ENCODE results near the gene R3HCC1L. TPM values are rescaled to one million over a fixed set of nuclear protein-coding genes. Genes with fewer than 3 reads are reported as not detected.

Gene R3HCC1L
- total and polyA plus RNA-seq, 10 of the 15 experiments (the other 5 are each of a cell fraction or from before 2014, with no cell fraction given): 11.3 to 20.3 (median 15.3) TPM

DNA sequence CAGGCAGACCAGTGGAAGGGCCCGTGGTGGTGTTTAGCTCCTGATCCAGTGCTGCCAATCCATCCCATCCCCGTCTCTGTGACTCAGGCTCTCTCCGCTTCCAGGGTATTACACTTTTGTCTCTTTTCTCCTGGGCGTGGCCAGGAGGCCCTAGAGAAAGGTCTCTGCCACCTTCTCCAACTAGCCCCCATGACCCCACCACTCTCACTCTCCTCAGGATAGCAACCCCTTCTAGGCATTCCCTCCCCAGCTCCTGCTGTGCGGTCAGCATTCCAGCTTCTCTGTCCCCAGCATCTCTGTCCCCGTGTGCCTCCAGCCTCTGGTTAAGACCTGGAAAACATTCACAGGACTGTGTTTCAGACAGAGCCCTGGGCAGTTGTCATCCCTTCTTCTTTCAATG is 36.2 kb upstream of the R3HCC1L start:
- ATAC-seq (no peak), FAIRE-seq (no peak)
- H3K27ac ChIP-seq (ENCODE audit: control insufficient read depth, insufficient read depth): no peak overlapping the region
- TF ChIP-seq FOXM1 (IDR thresholded peaks at IDR 0.05; ENCODE audit: low read depth, low read length): no peak
- no peak for TF ChIP-seq RAD51 (IDR thresholded peaks at IDR 0.05)
- TF ChIP-seq, protein P1, sequence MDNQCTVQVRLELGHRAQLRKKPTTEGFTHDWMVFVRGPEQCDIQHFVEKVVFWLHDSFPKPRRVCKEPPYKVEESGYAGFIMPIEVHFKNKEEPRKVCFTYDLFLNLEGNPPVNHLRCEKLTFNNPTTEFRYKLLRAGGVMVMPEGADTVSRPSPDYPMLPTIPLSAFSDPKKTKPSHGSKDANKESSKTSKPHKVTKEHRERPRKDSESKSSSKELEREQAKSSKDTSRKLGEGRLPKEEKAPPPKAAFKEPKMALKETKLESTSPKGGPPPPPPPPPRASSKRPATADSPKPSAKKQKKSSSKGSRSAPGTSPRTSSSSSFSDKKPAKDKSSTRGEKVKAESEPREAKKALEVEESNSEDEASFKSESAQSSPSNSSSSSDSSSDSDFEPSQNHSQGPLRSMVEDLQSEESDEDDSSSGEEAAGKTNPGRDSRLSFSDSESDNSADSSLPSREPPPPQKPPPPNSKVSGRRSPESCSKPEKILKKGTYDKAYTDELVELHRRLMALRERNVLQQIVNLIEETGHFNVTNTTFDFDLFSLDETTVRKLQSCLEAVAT (IDR thresholded peaks at IDR 0.05): no peak
- TF ChIP-seq KLF5 (IDR thresholded peaks at IDR 0.05; ENCODE audit: partially characterized antibody): no peak
- no peak for TF ChIP-seq RBBP5 (conservative IDR thresholded peaks at IDR 0.05)
- TF ChIP-seq BCL11A (IDR thresholded peaks at IDR 0.05; ENCODE audit: low read depth, low read length): no peak
- TF ChIP-seq SRF (IDR thresholded peaks at IDR 0.05; ENCODE audit: low read depth in 2 of 2, low read length in 2 of 2): no peak
- no peak for TF ChIP-seq IKZF2 (IDR thresholded peaks at IDR 0.05)
- TF ChIP-seq, protein P2, sequence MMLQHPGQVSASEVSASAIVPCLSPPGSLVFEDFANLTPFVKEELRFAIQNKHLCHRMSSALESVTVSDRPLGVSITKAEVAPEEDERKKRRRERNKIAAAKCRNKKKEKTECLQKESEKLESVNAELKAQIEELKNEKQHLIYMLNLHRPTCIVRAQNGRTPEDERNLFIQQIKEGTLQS (IDR thresholded peaks at IDR 0.05; ENCODE audit: borderline replicate concordance, extremely low read depth, low read depth, low read length): no peak
- TF ChIP-seq, protein P3, sequence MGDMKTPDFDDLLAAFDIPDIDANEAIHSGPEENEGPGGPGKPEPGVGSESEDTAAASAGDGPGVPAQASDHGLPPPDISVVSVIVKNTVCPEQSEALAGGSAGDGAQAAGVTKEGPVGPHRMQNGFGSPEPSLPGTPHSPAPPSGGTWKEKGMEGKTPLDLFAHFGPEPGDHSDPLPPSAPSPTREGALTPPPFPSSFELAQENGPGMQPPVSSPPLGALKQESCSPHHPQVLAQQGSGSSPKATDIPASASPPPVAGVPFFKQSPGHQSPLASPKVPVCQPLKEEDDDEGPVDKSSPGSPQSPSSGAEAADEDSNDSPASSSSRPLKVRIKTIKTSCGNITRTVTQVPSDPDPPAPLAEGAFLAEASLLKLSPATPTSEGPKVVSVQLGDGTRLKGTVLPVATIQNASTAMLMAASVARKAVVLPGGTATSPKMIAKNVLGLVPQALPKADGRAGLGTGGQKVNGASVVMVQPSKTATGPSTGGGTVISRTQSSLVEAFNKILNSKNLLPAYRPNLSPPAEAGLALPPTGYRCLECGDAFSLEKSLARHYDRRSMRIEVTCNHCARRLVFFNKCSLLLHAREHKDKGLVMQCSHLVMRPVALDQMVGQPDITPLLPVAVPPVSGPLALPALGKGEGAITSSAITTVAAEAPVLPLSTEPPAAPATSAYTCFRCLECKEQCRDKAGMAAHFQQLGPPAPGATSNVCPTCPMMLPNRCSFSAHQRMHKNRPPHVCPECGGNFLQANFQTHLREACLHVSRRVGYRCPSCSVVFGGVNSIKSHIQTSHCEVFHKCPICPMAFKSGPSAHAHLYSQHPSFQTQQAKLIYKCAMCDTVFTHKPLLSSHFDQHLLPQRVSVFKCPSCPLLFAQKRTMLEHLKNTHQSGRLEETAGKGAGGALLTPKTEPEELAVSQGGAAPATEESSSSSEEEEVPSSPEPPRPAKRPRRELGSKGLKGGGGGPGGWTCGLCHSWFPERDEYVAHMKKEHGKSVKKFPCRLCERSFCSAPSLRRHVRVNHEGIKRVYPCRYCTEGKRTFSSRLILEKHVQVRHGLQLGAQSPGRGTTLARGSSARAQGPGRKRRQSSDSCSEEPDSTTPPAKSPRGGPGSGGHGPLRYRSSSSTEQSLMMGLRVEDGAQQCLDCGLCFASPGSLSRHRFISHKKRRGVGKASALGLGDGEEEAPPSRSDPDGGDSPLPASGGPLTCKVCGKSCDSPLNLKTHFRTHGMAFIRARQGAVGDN (IDR thresholded peaks at IDR 0.05): no peak
- no peak for TF ChIP-seq NR2F1 (conservative IDR thresholded peaks at IDR 0.05)
- TF ChIP-seq, protein P4, sequence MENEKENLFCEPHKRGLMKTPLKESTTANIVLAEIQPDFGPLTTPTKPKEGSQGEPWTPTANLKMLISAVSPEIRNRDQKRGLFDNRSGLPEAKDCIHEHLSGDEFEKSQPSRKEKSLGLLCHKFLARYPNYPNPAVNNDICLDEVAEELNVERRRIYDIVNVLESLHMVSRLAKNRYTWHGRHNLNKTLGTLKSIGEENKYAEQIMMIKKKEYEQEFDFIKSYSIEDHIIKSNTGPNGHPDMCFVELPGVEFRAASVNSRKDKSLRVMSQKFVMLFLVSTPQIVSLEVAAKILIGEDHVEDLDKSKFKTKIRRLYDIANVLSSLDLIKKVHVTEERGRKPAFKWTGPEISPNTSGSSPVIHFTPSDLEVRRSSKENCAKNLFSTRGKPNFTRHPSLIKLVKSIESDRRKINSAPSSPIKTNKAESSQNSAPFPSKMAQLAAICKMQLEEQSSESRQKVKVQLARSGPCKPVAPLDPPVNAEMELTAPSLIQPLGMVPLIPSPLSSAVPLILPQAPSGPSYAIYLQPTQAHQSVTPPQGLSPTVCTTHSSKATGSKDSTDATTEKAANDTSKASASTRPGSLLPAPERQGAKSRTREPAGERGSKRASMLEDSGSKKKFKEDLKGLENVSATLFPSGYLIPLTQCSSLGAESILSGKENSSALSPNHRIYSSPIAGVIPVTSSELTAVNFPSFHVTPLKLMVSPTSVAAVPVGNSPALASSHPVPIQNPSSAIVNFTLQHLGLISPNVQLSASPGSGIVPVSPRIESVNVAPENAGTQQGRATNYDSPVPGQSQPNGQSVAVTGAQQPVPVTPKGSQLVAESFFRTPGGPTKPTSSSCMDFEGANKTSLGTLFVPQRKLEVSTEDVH (IDR thresholded peaks at IDR 0.05; ENCODE audit: low read depth, partially characterized antibody): no peak
- no peak for TF ChIP-seq MTA2 (IDR thresholded peaks at IDR 0.05; ENCODE audit: low read depth)
- no peak for TF ChIP-seq LARP7 (IDR thresholded peaks at IDR 0.05)
- TF ChIP-seq, protein P5, sequence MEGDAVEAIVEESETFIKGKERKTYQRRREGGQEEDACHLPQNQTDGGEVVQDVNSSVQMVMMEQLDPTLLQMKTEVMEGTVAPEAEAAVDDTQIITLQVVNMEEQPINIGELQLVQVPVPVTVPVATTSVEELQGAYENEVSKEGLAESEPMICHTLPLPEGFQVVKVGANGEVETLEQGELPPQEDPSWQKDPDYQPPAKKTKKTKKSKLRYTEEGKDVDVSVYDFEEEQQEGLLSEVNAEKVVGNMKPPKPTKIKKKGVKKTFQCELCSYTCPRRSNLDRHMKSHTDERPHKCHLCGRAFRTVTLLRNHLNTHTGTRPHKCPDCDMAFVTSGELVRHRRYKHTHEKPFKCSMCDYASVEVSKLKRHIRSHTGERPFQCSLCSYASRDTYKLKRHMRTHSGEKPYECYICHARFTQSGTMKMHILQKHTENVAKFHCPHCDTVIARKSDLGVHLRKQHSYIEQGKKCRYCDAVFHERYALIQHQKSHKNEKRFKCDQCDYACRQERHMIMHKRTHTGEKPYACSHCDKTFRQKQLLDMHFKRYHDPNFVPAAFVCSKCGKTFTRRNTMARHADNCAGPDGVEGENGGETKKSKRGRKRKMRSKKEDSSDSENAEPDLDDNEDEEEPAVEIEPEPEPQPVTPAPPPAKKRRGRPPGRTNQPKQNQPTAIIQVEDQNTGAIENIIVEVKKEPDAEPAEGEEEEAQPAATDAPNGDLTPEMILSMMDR (IDR thresholded peaks at IDR 0.05 in 2 of 3, conservative IDR thresholded peaks at IDR 0.05 in 1 of 3; ENCODE audit: control insufficient read depth in 2 of 3, extremely low read depth in 1 of 3, insufficient read depth in 1 of 3, low read depth in 3 of 3, low read length in 3 of 3): no peak

More for the DNA sequence above, 36.2 kb upstream of the R3HCC1L start:
- H3K4me3 ChIP-seq: no peak overlapping the region
- H4K20me1 ChIP-seq (ENCODE audit: control insufficient read depth, insufficient read depth): no peaks in the 10 kb centered on the region; the same call in 1 of the 2 replicates
- H3K36me3 ChIP-seq (ENCODE audit: control insufficient read depth in 2 of 2, insufficient read depth in 2 of 2, low read length in 1 of 2): no peaks in the 10 kb centered on the region
- H3K79me2 ChIP-seq (ENCODE audit: control insufficient read depth, insufficient read depth, low read length): no peaks in the 10 kb centered on the region
- ChIA-PET POLR2A (interaction anchor here (0.7 kb wide), 1 partner anchor 237 kb away, joined by 3 read pairs; no protein-coding TSS in a partner anchor), CTCF (no interaction called here), SMC1A (ENCODE audit: uncharacterized antibody, unreplicated experiment) (no interaction called here), RAD21 (ENCODE audit: unreplicated experiment) (no interaction called here)
- BruUV-seq (replicated peaks): no TSS peak
- DNase-seq (ENCODE audit: low read depth, low spot score): no peak
- 32% methylated on average over 5 of the region's 6 CpGs for WGBS (ENCODE audit: insufficient coverage, insufficient replicate concordance, low lambda C conversion rate, missing lambda C conversion rate)
- no peaks in the 10 kb centered on the region for H3K9me3 ChIP-seq (replicated peaks; ENCODE audit: control insufficient read depth, insufficient read depth, low read length)
- no peak overlapping the region for H3K9ac ChIP-seq (ENCODE audit: control insufficient read depth, insufficient read depth, low read length)
- H3K4me1 ChIP-seq (ENCODE audit: control insufficient read depth, insufficient read depth, low read length): no peaks in the 10 kb centered on the region
- no peak overlapping the region for H2AFZ ChIP-seq (ENCODE audit: control insufficient read depth, low read depth, low read length)
- H3K4me2 ChIP-seq (ENCODE audit: control insufficient read depth, insufficient read depth): no peak overlapping the region
- intact Hi-C loops (cut with micrococcal nuclease; ENCODE audit: unreplicated experiment): no loop called here
- in situ Hi-C loops (cut with MboI): no loop called here
- no peaks in the 10 kb centered on the region; a peak in 1 of 4 replicates for H3K27me3 ChIP-seq (replicated peaks in 1 of 2; ENCODE audit: control insufficient read depth in 2 of 2, insufficient read depth in 2 of 2, low read length in 1 of 2)
